DND-41 (cell line): ENCODE data around the gene TCF4.

ENCODE experiments used
- CTCF ChIP-seq: IDR thresholded peaks from 2 replicates; pipeline ENCODE4 v1.5.1; 2012; ENCODE audit warnings: borderline replicate concordance, low read length, moderate library complexity, mild to moderate bottlenecking; ENCODE audit not compliant: poor library complexity, severe bottlenecking; ENCODE audit errors: extremely low read depth
- EZH2 ChIP-seq: IDR thresholded peaks from 3 replicates; pipeline ENCODE4 v1.6.1; 2012; ENCODE audit warnings: borderline replicate concordance, low read depth, mild to moderate bottlenecking, moderate library complexity, low read length, inconsistent platforms; ENCODE audit not compliant: severe bottlenecking

DNA sequence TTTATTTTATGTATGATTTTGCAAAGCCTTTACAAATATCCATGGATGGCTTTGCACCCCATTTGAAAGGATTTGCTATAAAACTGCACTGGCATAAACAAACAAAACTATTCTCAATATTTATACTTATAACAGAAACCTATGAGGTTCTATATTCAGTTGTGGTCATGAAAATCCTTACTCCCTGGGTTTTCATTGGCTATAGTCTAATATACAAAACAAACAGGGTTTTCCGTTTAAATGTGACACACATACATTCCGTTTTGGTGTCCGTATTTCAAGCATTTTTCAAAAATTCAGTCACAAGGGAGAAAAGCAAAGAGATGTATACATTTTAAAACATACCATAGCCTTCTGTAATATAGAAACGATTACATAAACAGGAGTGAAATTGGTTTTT lies 100.0 kb downstream of the TCF4 start:
- no peak for TF ChIP-seq EZH2
- no peak for TF ChIP-seq CTCF
